ENCODE data around the gene C1QTNF9B. TPM values are rescaled to one million over a fixed set of nuclear protein-coding genes. Genes with fewer than 3 reads are reported as not detected.

The C1QTNF9B gene
- total and polyA plus RNA-seq, 2 experiments from 2014 or later: 0.27 to 0.28 TPM

GRCh38 chr13:23876265-23876664 is 21.0 kb downstream of the C1QTNF9B start:
- H2AFZ ChIP-seq: no peak overlapping the region
- no peaks in the 10 kb centered on the region for H4K20me1 ChIP-seq (replicated peaks; ENCODE audit: insufficient read depth)
- H3K4me3 ChIP-seq: no peak overlapping the region
- no peaks in the 10 kb centered on the region for H3K9me2 ChIP-seq (ENCODE audit: insufficient read depth)
- no peaks in the 10 kb centered on the region for H3F3A ChIP-seq (replicated peaks; ENCODE audit: low read depth)
- no peak overlapping the region for H3K27ac ChIP-seq (ENCODE audit: low read depth)
- H3K4me1 Mint-ChIP-seq: no peaks in the 10 kb centered on the region
- DNase-seq (ENCODE audit: low spot score) (peak; percentile 46), ATAC-seq (peak; percentile 62; the same call in 2 of the 3 replicates)
- no peaks in the 10 kb centered on the region for H3K27me3 ChIP-seq (ENCODE audit: insufficient read depth)
- H3K36me3 Mint-ChIP-seq (ENCODE audit: low read depth): peaks cover 10% of the 10 kb centered on the region; the same call in 1 of the 3 replicates
- H3K4me3 Mint-ChIP-seq: no peak overlapping the region
- H3K4me2 ChIP-seq: no peak overlapping the region
- no peak overlapping the region for H3K27ac Mint-ChIP-seq
- H3K4me1 ChIP-seq (ENCODE audit: insufficient read depth): no peaks in the 10 kb centered on the region
- H3K27me3 Mint-ChIP-seq (ENCODE audit: insufficient read depth, low read depth, poor library complexity): no peaks in the 10 kb centered on the region
- no peaks in the 10 kb centered on the region for H3K79me2 ChIP-seq (replicated peaks; ENCODE audit: insufficient read depth)
- H3K9me3 Mint-ChIP-seq: no peaks in the 10 kb centered on the region
- no peak for TF ChIP-seq ETS1 (IDR thresholded peaks at IDR 0.05)
- TF ChIP-seq STAT1 (IDR thresholded peaks at IDR 0.05; ENCODE audit: unreplicated experiment): no peak
- TF ChIP-seq, protein P1, sequence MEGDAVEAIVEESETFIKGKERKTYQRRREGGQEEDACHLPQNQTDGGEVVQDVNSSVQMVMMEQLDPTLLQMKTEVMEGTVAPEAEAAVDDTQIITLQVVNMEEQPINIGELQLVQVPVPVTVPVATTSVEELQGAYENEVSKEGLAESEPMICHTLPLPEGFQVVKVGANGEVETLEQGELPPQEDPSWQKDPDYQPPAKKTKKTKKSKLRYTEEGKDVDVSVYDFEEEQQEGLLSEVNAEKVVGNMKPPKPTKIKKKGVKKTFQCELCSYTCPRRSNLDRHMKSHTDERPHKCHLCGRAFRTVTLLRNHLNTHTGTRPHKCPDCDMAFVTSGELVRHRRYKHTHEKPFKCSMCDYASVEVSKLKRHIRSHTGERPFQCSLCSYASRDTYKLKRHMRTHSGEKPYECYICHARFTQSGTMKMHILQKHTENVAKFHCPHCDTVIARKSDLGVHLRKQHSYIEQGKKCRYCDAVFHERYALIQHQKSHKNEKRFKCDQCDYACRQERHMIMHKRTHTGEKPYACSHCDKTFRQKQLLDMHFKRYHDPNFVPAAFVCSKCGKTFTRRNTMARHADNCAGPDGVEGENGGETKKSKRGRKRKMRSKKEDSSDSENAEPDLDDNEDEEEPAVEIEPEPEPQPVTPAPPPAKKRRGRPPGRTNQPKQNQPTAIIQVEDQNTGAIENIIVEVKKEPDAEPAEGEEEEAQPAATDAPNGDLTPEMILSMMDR (conservative IDR thresholded peaks at IDR 0.05; ENCODE audit: low read depth in 2 of 2): peak; percentile 46 to 50
- no peaks in the 10 kb centered on the region for H3K36me3 ChIP-seq (ENCODE audit: insufficient read depth)

GRCh38 chr13:23871616-23872220 is 25.6 kb downstream of the C1QTNF9B start:
- no peak for TF ChIP-seq EZH2 (IDR thresholded peaks at IDR 0.05; ENCODE audit: low read depth, unreplicated experiment)
- no peak for TF ChIP-seq REST (IDR thresholded peaks at IDR 0.05; ENCODE audit: unreplicated experiment)
- TF ChIP-seq, protein P1 (conservative IDR thresholded peaks at IDR 0.05; ENCODE audit: low read depth in 2 of 2): peak in 1 of 2 experiments; percentile 65; a peak in 3 of 4 replicates
- no peak for TF ChIP-seq EZH2phosphoT487 (IDR thresholded peaks at IDR 0.05; ENCODE audit: unreplicated experiment)
- TF ChIP-seq CREB1 (CRISPR knock-in tag; IDR thresholded peaks at IDR 0.05; ENCODE audit: low read depth): no peak
- no peak for TF ChIP-seq STAT1 (IDR thresholded peaks at IDR 0.05; ENCODE audit: unreplicated experiment)
- Histone ChIP-seq H2AFZ (no peak overlapping the region), H3K4me2 (no peak overlapping the region), H3F3A (replicated peaks; ENCODE audit: low read depth) (no peaks in the 10 kb centered on the region), H4K20me1 (replicated peaks; ENCODE audit: insufficient read depth) (no peaks in the 10 kb centered on the region), H3K27ac (ENCODE audit: low read depth) (no peak overlapping the region), H3K9me2 (ENCODE audit: insufficient read depth) (no peaks in the 10 kb centered on the region), H3K27me3 (ENCODE audit: insufficient read depth) (no peaks in the 10 kb centered on the region), H3K36me3 (ENCODE audit: insufficient read depth) (no peaks in the 10 kb centered on the region), H3K79me2 (replicated peaks; ENCODE audit: insufficient read depth) (no peaks in the 10 kb centered on the region), H3K4me3 (no peak overlapping the region), H3K4me1 (ENCODE audit: insufficient read depth) (no peaks in the 10 kb centered on the region)
- no peak overlapping the region for H3K4me3 Mint-ChIP-seq
- H3K9me3 Mint-ChIP-seq: no peaks in the 10 kb centered on the region
- H3K27me3 Mint-ChIP-seq (ENCODE audit: insufficient read depth, low read depth, poor library complexity): no peaks in the 10 kb centered on the region
- H3K36me3 Mint-ChIP-seq (ENCODE audit: low read depth): no peaks in the 10 kb centered on the region
- no peaks in the 10 kb centered on the region for H3K4me1 Mint-ChIP-seq
- H3K27ac Mint-ChIP-seq: no peak overlapping the region
- peak; percentile 16 for DNase-seq (ENCODE audit: low spot score)
- ATAC-seq: no peak

Data from GM23338 (cell line).